OCI-LY1 (cell line): Measurements from ENCODE around the gene MTG2.

Source experiments
- EZH2 ChIP-seq: fragments of 200-600 bp; sonication (generic), shearing (Covaris generic); IDR thresholded peaks from 2 replicates; pipeline ENCODE4 v1.8.0; 2017; ENCODE audit warnings: borderline replicate concordance, mixed run types, mild to moderate bottlenecking, antibody characterized with exemption, low read length, moderate library complexity, mixed read lengths
- TF ChIP-seq, protein P1 (sequence below): fragments of 200-600 bp; sonication (generic), shearing (Covaris generic); IDR thresholded peaks from 2 replicates; pipeline ENCODE4 v1.5.1; 2017; ENCODE audit warnings: mild to moderate bottlenecking, antibody characterized with exemption, low read length, moderate library complexity, mixed read lengths

DNA sequence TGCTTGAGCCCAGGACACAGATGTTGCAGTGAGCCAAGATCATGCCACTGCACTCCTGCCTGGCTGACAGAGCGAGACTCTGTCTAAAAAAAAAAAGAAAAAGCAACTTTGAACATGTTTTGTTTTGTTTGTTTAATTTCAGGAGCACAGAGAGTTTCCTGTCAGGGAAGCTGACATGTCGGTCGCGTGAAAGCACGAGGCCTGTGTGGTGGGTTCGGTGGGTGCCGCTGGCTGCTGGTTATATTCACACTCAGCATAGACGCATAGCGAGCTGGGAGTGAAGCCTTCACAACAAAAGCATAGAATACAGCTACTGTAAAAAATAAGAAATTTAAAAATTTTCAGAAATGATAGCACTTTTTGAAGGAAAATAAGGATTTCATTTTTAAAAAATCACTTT, 14.5 kb downstream of the MTG2 start:
- TF ChIP-seq EZH2 = no peak
- TF ChIP-seq, protein P1, sequence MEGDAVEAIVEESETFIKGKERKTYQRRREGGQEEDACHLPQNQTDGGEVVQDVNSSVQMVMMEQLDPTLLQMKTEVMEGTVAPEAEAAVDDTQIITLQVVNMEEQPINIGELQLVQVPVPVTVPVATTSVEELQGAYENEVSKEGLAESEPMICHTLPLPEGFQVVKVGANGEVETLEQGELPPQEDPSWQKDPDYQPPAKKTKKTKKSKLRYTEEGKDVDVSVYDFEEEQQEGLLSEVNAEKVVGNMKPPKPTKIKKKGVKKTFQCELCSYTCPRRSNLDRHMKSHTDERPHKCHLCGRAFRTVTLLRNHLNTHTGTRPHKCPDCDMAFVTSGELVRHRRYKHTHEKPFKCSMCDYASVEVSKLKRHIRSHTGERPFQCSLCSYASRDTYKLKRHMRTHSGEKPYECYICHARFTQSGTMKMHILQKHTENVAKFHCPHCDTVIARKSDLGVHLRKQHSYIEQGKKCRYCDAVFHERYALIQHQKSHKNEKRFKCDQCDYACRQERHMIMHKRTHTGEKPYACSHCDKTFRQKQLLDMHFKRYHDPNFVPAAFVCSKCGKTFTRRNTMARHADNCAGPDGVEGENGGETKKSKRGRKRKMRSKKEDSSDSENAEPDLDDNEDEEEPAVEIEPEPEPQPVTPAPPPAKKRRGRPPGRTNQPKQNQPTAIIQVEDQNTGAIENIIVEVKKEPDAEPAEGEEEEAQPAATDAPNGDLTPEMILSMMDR = no peak
